Measurements from ENCODE around the gene SLC4A2.
A peak's percentile ranks its signal among the peaks of the same experiment; 100 is the strongest.
"Not testable (repeated sequence)": the region's sequence is repeated elsewhere in the genome, so short reads cannot be mapped to it uniquely, and the experiment has no call there.

Gene SLC4A2

GRCh38 chr7:151040616-151041375 is 18.6 kb upstream of the SLC4A2 start:
- POLR2A ChIA-PET = no interaction called here
- TF ChIP-seq INSM2 (tag by site-specific recombination; IDR thresholded peaks at IDR 0.05) = no peak
- no peak for TF ChIP-seq ZBTB7A (tag by site-specific recombination; IDR thresholded peaks at IDR 0.05; ENCODE audit: low read depth)
- H3K4me1 ChIP-seq (ENCODE audit: control insufficient read depth, insufficient read depth, low read length) = peaks cover 6% of the 10 kb centered on the region
- H3K4me3 ChIP-seq (ENCODE audit: low read depth, low read length) = no peak overlapping the region
- no peaks in the 10 kb centered on the region for H3K9me3 ChIP-seq (ENCODE audit: control insufficient read depth, insufficient read depth, low read depth, low read length)
- H3K27ac ChIP-seq (ENCODE audit: extremely low read depth, low read depth, low read length) = no peak overlapping the region
- H3K36me3 ChIP-seq (ENCODE audit: control insufficient read depth in 2 of 2, insufficient read depth in 1 of 2, low read length in 2 of 2) = peaks cover 0 to 49% of the 10 kb centered on the region in 2 experiments; a peak in 1 of 3 replicates
- CTCF ChIA-PET = interaction anchor here (1.9 to 2.9 kb wide), 2 partner anchors 22 to 23 kb away, joined by 4 to 15 read pairs; no protein-coding TSS in a partner anchor

- H3K4me1 ChIP-seq (ENCODE audit: control insufficient read depth, insufficient read depth, low read length); H3K9me3 ChIP-seq (ENCODE audit: control insufficient read depth, insufficient read depth, low read depth, low read length); H3K27ac ChIP-seq (ENCODE audit: extremely low read depth, low read depth, low read length); CTCF ChIA-PET; H3K4me3 ChIP-seq (ENCODE audit: low read depth, low read length): not testable (repeated sequence)
- POLR2A ChIA-PET = interaction anchor here (0.6 kb wide), 1 partner anchor 14 kb away, joined by 3 read pairs; no protein-coding TSS in a partner anchor
- peaks cover 0 to 36% of the 10 kb centered on the region in 2 experiments; a peak in 1 of 3 replicates for H3K36me3 ChIP-seq (ENCODE audit: control insufficient read depth in 2 of 2, insufficient read depth in 1 of 2, low read length in 2 of 2)
Observed at GRCh38 chr7:151043449-151043848, 15.9 kb upstream of the SLC4A2 start.

GRCh38 chr7:151043959-151044358 is 15.4 kb upstream of the SLC4A2 start:
- no peak for TF ChIP-seq ZNF324 (tag by site-specific recombination; IDR thresholded peaks at IDR 0.05)
- no peak for TF ChIP-seq ZFP41 (tag by site-specific recombination; IDR thresholded peaks at IDR 0.05; ENCODE audit: borderline replicate concordance)
- TF ChIP-seq ZNF501 (tag by site-specific recombination; IDR thresholded peaks at IDR 0.05) = no peak
- TF ChIP-seq ZNF561 (tag by site-specific recombination; IDR thresholded peaks at IDR 0.05; ENCODE audit: borderline replicate concordance) = no peak
- no peak for TF ChIP-seq ZNF335 (tag by site-specific recombination; conservative IDR thresholded peaks at IDR 0.05)
- TF ChIP-seq EGR2 (tag by site-specific recombination; IDR thresholded peaks at IDR 0.05; ENCODE audit: low read depth) = no peak
- CTCF ChIA-PET = no interaction called here
- Histone ChIP-seq H3K36me3 (ENCODE audit: control insufficient read depth in 2 of 2, insufficient read depth in 1 of 2, low read length in 2 of 2) (peaks cover 0 to 36% of the 10 kb centered on the region in 2 experiments; a peak in 1 of 3 replicates), H3K27ac (ENCODE audit: extremely low read depth, low read depth, low read length) (no peak overlapping the region), H3K4me3 (ENCODE audit: low read depth, low read length) (no peak overlapping the region), H3K4me1 (ENCODE audit: control insufficient read depth, insufficient read depth, low read length) (peaks cover 4% of the 10 kb centered on the region), H3K9me3 (ENCODE audit: control insufficient read depth, insufficient read depth, low read depth, low read length) (no peaks in the 10 kb centered on the region)
- POLR2A ChIA-PET = interaction anchor here (0.6 to 1.4 kb wide), 2 partner anchors 15 to 16 kb away, joined by 3 to 4 read pairs; partner anchors contain the start of gene ABCB8

GRCh38 chr7:151045262-151045661 is 14.1 kb upstream of the SLC4A2 start:
- Histone ChIP-seq H3K9me3 (ENCODE audit: control insufficient read depth, insufficient read depth, low read depth, low read length) (no peaks in the 10 kb centered on the region), H3K36me3 (ENCODE audit: control insufficient read depth in 2 of 2, insufficient read depth in 1 of 2, low read length in 2 of 2) (peaks cover 0 to 36% of the 10 kb centered on the region in 2 experiments; a peak in 1 of 3 replicates), H3K27ac (ENCODE audit: extremely low read depth, low read depth, low read length) (no peak overlapping the region), H3K4me1 (ENCODE audit: control insufficient read depth, insufficient read depth, low read length) (no peaks in the 10 kb centered on the region), H3K4me3 (ENCODE audit: low read depth, low read length) (no peak overlapping the region)
- POLR2A ChIA-PET = interaction anchor here (1.4 kb wide), 1 partner anchor 17 kb away, joined by 4 read pairs; the partner anchor contains the start of gene ABCB8
- CTCF ChIA-PET = interaction anchor here (0.7 to 1.2 kb wide), 2 partner anchors 33 to 36 kb away, joined by 3 to 4 read pairs; partner anchors contain the start of gene FASTK
- TF ChIP-seq ZNF18 (tag by site-specific recombination; IDR thresholded peaks at IDR 0.05) = no peak
- peak; percentile 51 for TF ChIP-seq GLIS1 (tag by site-specific recombination; IDR thresholded peaks at IDR 0.05)
- peak; percentile 80 for TF ChIP-seq ZIC2 (tag by site-specific recombination; IDR thresholded peaks at IDR 0.05)
- TF ChIP-seq KLF8 (tag by site-specific recombination; IDR thresholded peaks at IDR 0.05) = no peak
- TF ChIP-seq ZSCAN23 (tag by site-specific recombination; IDR thresholded peaks at IDR 0.05) = no peak
